NT2/D1 (cell line): ENCODE data around the gene DCT.

Experiments
- SUZ12 ChIP-seq: IDR thresholded peaks from 2 replicates; pipeline ENCODE4 v1.6.1; 2011; ENCODE audit not compliant: insufficient read length, insufficient read depth; ENCODE audit errors: extremely low read depth
- YY1 ChIP-seq: IDR thresholded peaks from 2 replicates; pipeline ENCODE4 v1.6.1; 2011; ENCODE audit not compliant: insufficient read length, insufficient read depth
- ZNF274 ChIP-seq: IDR thresholded peaks from 2 replicates; pipeline ENCODE4 v1.6.1; 2011; ENCODE audit warnings: mild to moderate bottlenecking, low read depth, low read length

DNA sequence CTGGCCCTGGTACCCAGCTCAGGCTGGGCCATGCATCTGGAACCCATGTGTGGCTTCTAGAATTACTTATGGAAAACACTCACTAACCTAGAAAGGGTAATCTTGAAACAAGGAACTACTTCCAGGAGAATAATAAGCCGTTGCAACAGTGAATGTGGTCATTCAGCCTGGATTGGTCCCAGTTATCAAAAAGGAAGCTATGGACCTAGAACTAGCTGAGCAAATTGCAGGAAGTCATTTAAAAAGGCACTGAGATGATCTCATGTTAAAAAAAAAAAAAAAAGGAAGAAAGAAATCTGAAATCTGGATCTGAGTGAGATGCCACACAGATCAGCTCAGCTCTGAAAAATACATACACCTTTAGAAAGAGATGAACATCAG is 59.6 kb downstream of the DCT start:
- TF ChIP-seq YY1 (no peak), SUZ12 (no peak), ZNF274 (no peak)
